Right lobe of liver (tissue), 6 donors: Measurements from ENCODE around the gene KDSR. TPM values are rescaled to one million over a fixed set of nuclear protein-coding genes. Genes with fewer than 3 reads are reported as not detected.

ENCODE experiments used
- ATAC-seq, 4 donors: fragments of 200-7000 bp; cut with Tn5 transposase; one replicate each; pipeline ENCODE4 v1.9.1; 2020; ENCODE audit warnings: mild to moderate bottlenecking in 4 of 4, moderate library complexity in 4 of 4
- DNase-seq, 3 donors: peaks; one replicate each; pipeline ENCODE4 v3.0.0-alpha.2; 2020
- H3K27ac ChIP-seq, 3 donors: fragments of 200-600 bp; one replicate each; pipeline ENCODE4 v1.8.0; 2022
- H3K27me3 ChIP-seq, 2 donors: fragments of 200-600 bp; one replicate each; pipeline ENCODE4 v1.8.0; 2022
- H3K36me3 ChIP-seq, 4 donors: fragments of 200-600 bp; sonication (generic) in 1 of 4; one replicate each; pipeline versions ENCODE4 v1.5.1 to v1.8.0; 2017 to 2022; ENCODE audit warnings: control low read depth in 1 of 4
- H3K4me1 ChIP-seq, 4 donors: fragments of 200-600 bp; sonication (generic) in 1 of 4; one replicate each; pipeline versions ENCODE4 v1.5.1 to v1.8.0; 2017 to 2022; ENCODE audit warnings: control low read depth in 1 of 4
- H3K4me3 ChIP-seq, 3 donors: fragments of 200-600 bp; one replicate each; pipeline ENCODE4 v1.8.0; 2022
- H3K9me3 ChIP-seq, 4 donors: fragments of 200-600 bp; sonication (generic) in 1 of 4; one replicate each; pipeline versions ENCODE4 v1.5.1 to v1.8.0; 2017 to 2022; ENCODE audit warnings: control low read depth in 1 of 4
- CTCF ChIP-seq, 4 donors: fragments of 200-600 bp in 3 of 4; fragments of 450-650 bp in 1 of 4; IDR thresholded peaks; one replicate each; pipeline versions ENCODE4 v1.5.1 to v1.8.0; 2016 to 2022; ENCODE audit warnings: antibody characterized with exemption in 4 of 4, mild to moderate bottlenecking in 2 of 4
- POLR2A ChIP-seq: fragments of 450-650 bp; IDR thresholded peaks from one replicate; pipeline ENCODE4 v1.6.1; 2017; ENCODE audit warnings: antibody characterized with exemption, mild to moderate bottlenecking
- WGBS: methylation state at CpG from one replicate; pipeline ENCODE4 v1.1.6; 2018; ENCODE audit warnings: low coverage, low lambda C conversion rate; ENCODE audit not compliant: insufficient coverage; ENCODE audit errors: missing lambda C conversion rate; 5-methylcytosine and 5-hydroxymethylcytosine counted together
- intact Hi-C, 2 donors: fragments of 100-400 bp; cut with DNase I; formaldehyde crosslinking; loops; one replicate each; pipeline versions ENCODE4 v1.11.2 to v1.14.1; 2022
- total RNA-seq, 6 experiments: library from RNA; depleted of rRNA in 2 of 6; stranded (reverse); fragments of >200 nt in 2 of 6; fragmentation: NEBNext Ultra II Directional in 3 of 6; extraction: Animal tissue kit (Norgen Biotek cat#: 25700) in 3 of 6; gene quantifications; one replicate each; pipeline versions ENCODE4 v1.1.0 to v1.2.4, GENCODE V29; 2016 to 2023
- donor health status: DM: no; HTN: yes; CAD: no.
- donor health status: DM: no; HTN: no; CAD: no.
- donor health status: DM: no; HTN: no; CAD: no.
- donor health status: DM: no; HTN: yes; CAD: no.
- donor health status: DM: no; HTN: yes; CAD: no.

KDSR gene
- total RNA-seq, 6 experiments from 2014 or later = 32.3 to 67.1 (median 56.1) TPM

- no peaks in the 10 kb centered on the region for H3K27me3 ChIP-seq
- no peaks in the 10 kb centered on the region for H3K9me3 ChIP-seq
- DNase-seq (no peak), ATAC-seq (peak in 3 of 4 donors; percentile 27 to 45 (median 39))
- no peaks in the 10 kb centered on the region for H3K36me3 ChIP-seq
- peak overlapping the region in 2 of 3 donors; percentile 2 to 67 for H3K27ac ChIP-seq
- TF ChIP-seq POLR2A = no peak
- TF ChIP-seq CTCF (IDR thresholded peaks at IDR 0.05) = no peak
- no peak overlapping the region for H3K4me3 ChIP-seq
- peaks cover 0 to 10% (median 0%) of the 10 kb centered on the region in 4 donors for H3K4me1 ChIP-seq
- 36% methylated on average over 4 of the region's 4 CpGs for WGBS
- intact Hi-C loops = no loop called here
Observed at GRCh38 chr18:63302220-63302619, 64.8 kb downstream of the KDSR start.

DNA sequence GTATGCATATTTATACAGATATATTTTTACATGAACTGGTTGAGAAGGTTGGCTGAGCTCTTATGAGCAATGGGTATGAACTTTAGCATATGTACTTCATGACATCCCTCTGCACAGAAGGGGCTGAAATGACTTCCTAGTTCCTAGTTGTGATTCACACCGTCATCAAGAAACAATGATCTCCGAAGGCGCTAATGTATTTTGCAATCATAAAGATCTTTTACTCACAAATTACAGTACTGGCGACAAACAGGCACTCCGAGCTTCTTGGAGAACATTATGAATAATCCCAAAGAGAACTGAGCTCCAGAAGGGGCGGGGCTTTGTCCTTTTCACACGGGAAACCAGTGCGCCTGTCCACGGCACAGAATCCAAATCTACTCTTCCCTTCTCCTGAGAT lies 65.6 kb downstream of the KDSR start:
- TF ChIP-seq POLR2A (no peak), CTCF (IDR thresholded peaks at IDR 0.05) (no peak)
- peaks cover 0 to 10% (median 0%) of the 10 kb centered on the region in 4 donors for H3K4me1 ChIP-seq
- no peaks in the 10 kb centered on the region for H3K27me3 ChIP-seq
- intact Hi-C loops = no loop called here
- H3K4me3 ChIP-seq = no peak overlapping the region
- H3K36me3 ChIP-seq = no peaks in the 10 kb centered on the region
- H3K9me3 ChIP-seq = no peaks in the 10 kb centered on the region
- H3K27ac ChIP-seq = no peak overlapping the region
- WGBS = 52% methylated on average over 9 of the region's 9 CpGs
- ATAC-seq (peak; percentile 28 to 47 (median 37)), DNase-seq (no peak)

DNA sequence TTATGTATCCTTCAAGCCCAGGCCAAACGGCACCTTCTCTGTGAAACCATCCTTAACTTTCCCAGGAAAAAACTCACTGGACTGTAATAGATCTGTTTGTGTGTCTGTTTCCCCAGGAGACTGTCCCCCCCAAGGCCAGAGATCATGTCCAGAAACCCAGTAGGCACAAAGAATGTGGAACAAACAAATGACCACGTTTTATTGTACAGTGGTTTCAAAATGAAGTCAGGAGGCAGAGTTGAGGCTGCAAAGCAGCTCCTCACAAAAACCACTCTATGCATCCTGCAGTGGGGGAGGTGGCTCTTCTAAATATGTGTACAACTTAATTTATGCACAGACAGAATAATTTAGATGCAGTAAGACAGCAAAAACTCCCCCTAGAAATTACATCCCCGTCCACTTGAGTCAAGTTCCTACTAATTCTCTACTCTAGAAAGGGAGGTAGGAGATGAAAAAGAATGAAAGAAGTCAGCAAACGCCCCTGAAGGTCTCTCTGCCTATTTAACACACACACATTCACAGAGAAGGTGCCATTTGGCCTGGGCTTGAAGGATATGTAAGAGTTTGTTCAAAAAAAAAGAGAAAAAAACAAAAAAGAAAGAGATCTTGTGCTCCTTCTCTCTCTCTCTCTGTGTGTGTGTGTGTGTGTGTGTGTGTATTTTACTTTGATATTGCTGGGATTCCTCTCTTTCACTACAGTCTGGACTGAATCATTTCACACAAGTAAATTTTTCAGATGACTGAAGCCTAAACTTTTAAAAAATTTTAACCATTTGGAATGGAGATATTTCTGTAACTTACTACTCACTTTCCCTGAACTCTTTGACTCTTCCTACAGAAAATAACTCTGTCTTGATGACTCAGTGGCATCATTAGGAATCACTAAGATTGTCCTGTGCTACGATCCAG lies 66.9 kb downstream of the KDSR start:
- Histone ChIP-seq H3K27me3 (no peaks in the 10 kb centered on the region), H3K4me1 (peaks cover 0 to 10% (median 0%) of the 10 kb centered on the region in 4 donors), H3K27ac (no peak overlapping the region), H3K9me3 (no peaks in the 10 kb centered on the region), H3K36me3 (no peaks in the 10 kb centered on the region), H3K4me3 (no peak overlapping the region)
- no peak for ATAC-seq
- intact Hi-C loops = no loop called here
- TF ChIP-seq CTCF (IDR thresholded peaks at IDR 0.05) (no peak), POLR2A (no peak)
- WGBS = 68% methylated on average over 5 of the region's 5 CpGs
- no peak for DNase-seq

- Histone ChIP-seq H3K9me3 (no peaks in the 10 kb centered on the region), H3K4me1 (peaks cover 0 to 10% (median 0%) of the 10 kb centered on the region in 4 donors), H3K4me3 (no peak overlapping the region), H3K27me3 (no peaks in the 10 kb centered on the region), H3K27ac (peak overlapping the region in 1 of 3 donors; percentile 3), H3K36me3 (no peaks in the 10 kb centered on the region)
- no peak for TF ChIP-seq CTCF (IDR thresholded peaks at IDR 0.05)
- TF ChIP-seq POLR2A = no peak
- intact Hi-C loops = no loop called here
- WGBS = 47% methylated on average over 8 of the region's 9 CpGs
- DNase-seq (no peak), ATAC-seq (peak; percentile 36 to 75 (median 49))
Observed at GRCh38 chr18:63298400-63299365, 68.3 kb downstream of the KDSR start.
